Thoracic aorta (tissue), 2 donors: ENCODE data around the gene SGTA. TPM values are rescaled to one million over a fixed set of nuclear protein-coding genes. Genes with fewer than 3 reads are reported as not detected.

Experiments used
- ATAC-seq: fragments of 150-250 bp; one replicate; pipeline ENCODE4 v1.8.0; 2017; ENCODE audit warnings: low read depth; ENCODE audit not compliant: insufficient number of reproducible peaks, low FRiP score
- DNase-seq: peaks from one replicate; pipeline ENCODE4 v3.0.0-alpha.2; 2020; ENCODE audit warnings: low spot score
- H3K27ac ChIP-seq, 2 donors: fragments of 200-600 bp; sonication (generic); 1 replicate in 1 of 2; 2 replicates in 1 of 2; pipeline ENCODE4 v1.5.1; 2016; ENCODE audit warnings: mild to moderate bottlenecking in 2 of 2, moderate library complexity in 2 of 2
- H3K27me3 ChIP-seq: fragments of 200-600 bp; sonication (generic); replicated peaks from 2 replicates; pipeline ENCODE4 v1.6.0; 2016; ENCODE audit warnings: mild to moderate bottlenecking; ENCODE audit not compliant: insufficient read depth
- H3K36me3 ChIP-seq: fragments of 200-600 bp; sonication (generic); one replicate; pipeline ENCODE4 v1.5.1; 2016
- H3K4me1 ChIP-seq, 2 donors: fragments of 200-600 bp; sonication (generic); 1 replicate in 1 of 2; 2 replicates in 1 of 2; pipeline versions ENCODE4 v1.5.1 to v1.6.0; 2016; ENCODE audit warnings: low read depth in 2 of 2, mild to moderate bottlenecking in 1 of 2; ENCODE audit not compliant: control insufficient read depth in 1 of 2
- H3K4me3 ChIP-seq: fragments of 200-600 bp; sonication (generic); 2 replicates; pipeline ENCODE4 v1.5.1; 2016; ENCODE audit warnings: mild to moderate bottlenecking
- H3K9me3 ChIP-seq: fragments of 200-600 bp; sonication (generic); 2 replicates; pipeline ENCODE4 v1.5.1; 2016
- CTCF ChIP-seq: fragments of 200-600 bp; sonication (generic); IDR thresholded peaks from one replicate; pipeline ENCODE4 v1.5.1; 2019; ENCODE audit warnings: antibody characterized with exemption
- total RNA-seq, 2 donors: library from RNA; depleted of rRNA; stranded (reverse); fragments of >200 nt; gene quantifications; one replicate each; pipeline versions ENCODE4 v1.1.0 to v1.2.3, GENCODE V29; 2016

The SGTA gene
- total RNA-seq, 2 donors from 2014 or later = 43.7 to 46.4 TPM

GRCh38 chr19:2812414-2813234, 29.6 kb upstream of the SGTA start:
- no peak for DNase-seq
- H3K36me3 ChIP-seq = peaks cover 14% of the 10 kb centered on the region
- no peaks in the 10 kb centered on the region for H3K9me3 ChIP-seq
- H3K4me1 ChIP-seq = no peaks in the 10 kb centered on the region
- H3K4me3 ChIP-seq = no peak overlapping the region
- no peak for ATAC-seq
- TF ChIP-seq CTCF = no peak
- no peak overlapping the region for H3K27ac ChIP-seq
- H3K27me3 ChIP-seq = no peaks in the 10 kb centered on the region

- Histone ChIP-seq H3K36me3 (peaks cover 14% of the 10 kb centered on the region), H3K4me1 (no peaks in the 10 kb centered on the region), H3K4me3 (no peak overlapping the region), H3K27me3 (no peaks in the 10 kb centered on the region), H3K9me3 (no peaks in the 10 kb centered on the region), H3K27ac (no peak overlapping the region)
- no peak for ATAC-seq
- TF ChIP-seq CTCF = no peak
- DNase-seq = no peak
These were observed 28.8 kb upstream of the SGTA start for GRCh38 chr19:2811735-2812413.

GRCh38 chr19:2811221-2811722, 28.2 kb upstream of the SGTA start:
- H3K27ac ChIP-seq = no peak overlapping the region
- no peak for TF ChIP-seq CTCF
- H3K9me3 ChIP-seq = no peaks in the 10 kb centered on the region
- DNase-seq (no peak), ATAC-seq (no peak)
- H3K36me3 ChIP-seq = peaks cover 14% of the 10 kb centered on the region
- H3K4me3 ChIP-seq = no peak overlapping the region
- H3K4me1 ChIP-seq = no peaks in the 10 kb centered on the region
- H3K27me3 ChIP-seq = no peaks in the 10 kb centered on the region

- DNase-seq (no peak), ATAC-seq (no peak)
- Histone ChIP-seq H3K36me3 (peaks cover 15% of the 10 kb centered on the region), H3K27ac (no peak overlapping the region), H3K4me1 (no peaks in the 10 kb centered on the region), H3K27me3 (no peaks in the 10 kb centered on the region), H3K4me3 (no peak overlapping the region), H3K9me3 (no peaks in the 10 kb centered on the region)
- TF ChIP-seq CTCF = no peak
These were observed 27.3 kb upstream of the SGTA start for GRCh38 chr19:2810141-2811091.
